HCT116 (cell line): ENCODE measurements around the gene TBRG1. TPM values are rescaled to one million over a fixed set of nuclear protein-coding genes. Genes with fewer than 3 reads are reported as not detected.

Experiments used
- ATAC-seq: fragments of 200-7000 bp; cut with Tn5 transposase; 2 replicates; pipeline ENCODE4 v1.9.1; 2020; ENCODE audit warnings: mild to moderate bottlenecking, moderate library complexity
- BruUV-seq: library from RNA; stranded (reverse); fragments of 400-500 nt; replicated peaks from 2 replicates; lab custom pipeline; 2021; lab: Mats Ljungman, UMichigan
- CTCF ChIA-PET: fragments of 300-600 bp; sonication (Branson Sonifier 250); formaldehyde crosslinking; loops from one replicate; lab custom pipeline; 2021; ENCODE audit warnings: antibody characterized with exemption; lab: Charles Lee
- POLR2A ChIA-PET: fragments of 300-600, 350-600 bp; sonication (Branson Sonifier 250); formaldehyde crosslinking; loops from one replicate; lab custom pipeline; 2021; ENCODE audit warnings: antibody characterized with exemption; lab: Charles Lee
- RAD21 ChIA-PET, 2 experiments: fragments of 300-600 bp; sonication (Branson Sonifier 250); formaldehyde crosslinking; loops; one replicate each; lab custom pipeline; 2023; ENCODE audit warnings: low total read pairs in 2 of 2; ENCODE audit not compliant: uncharacterized antibody in 2 of 2, unreplicated experiment in 2 of 2, low non-redundant PET in 1 of 2; lab: Charles Lee
- DNase-seq: peaks from one replicate; pipeline ENCODE4 v3.0.0-alpha.2; 2010; ENCODE audit warnings: low read depth, low spot score
- H2AFZ ChIP-seq: fragments of 200-600 bp; shearing (Covaris generic), sonication (generic); 2 replicates; pipeline ENCODE4 v1.6.1; 2017; ENCODE audit warnings: low read depth, mixed run types, mixed read lengths, antibody characterized with exemption, low read length; ENCODE audit not compliant: poor library complexity, severe bottlenecking
- H3K27ac ChIP-seq: 2 replicates; pipeline ENCODE4 v1.5.1; 2012; ENCODE audit warnings: low read depth, low read length
- H3K27me3 ChIP-seq: fragments of 200-600 bp; sonication (generic); 2 replicates; pipeline ENCODE4 v1.6.1; 2016; ENCODE audit warnings: mixed run types, low read length, mixed read lengths; ENCODE audit not compliant: insufficient read depth
- H3K36me3 ChIP-seq, 2 experiments: fragments of 200-500 bp in 1 of 2; fragments of 200-600 bp in 1 of 2; sonication (Bioruptor generic) in 1 of 2; sonication (generic) in 1 of 2; 2 replicates each; pipeline versions ENCODE4 v1.5.1 to v1.6.1; 2014 to 2016; ENCODE audit warnings: low read length in 2 of 2, inconsistent platforms in 1 of 2, mixed read lengths in 1 of 2, mixed run types in 1 of 2; ENCODE audit not compliant: insufficient read depth in 2 of 2, control insufficient read depth in 1 of 2
- H3K4me1 ChIP-seq, 2 experiments: fragments of 200-600 bp in 1 of 2; sonication (generic) in 1 of 2; 2 replicates each; pipeline versions ENCODE4 v1.5.1 to v1.6.1; 2012 to 2017; ENCODE audit warnings: low read length in 2 of 2, inconsistent platforms in 1 of 2, mild to moderate bottlenecking in 1 of 2, mixed read lengths in 1 of 2, mixed run types in 1 of 2, moderate library complexity in 1 of 2; ENCODE audit not compliant: insufficient read depth in 2 of 2, control insufficient read depth in 1 of 2
- H3K4me2 ChIP-seq: fragments of 200-600 bp; sonication (generic); 2 replicates; pipeline ENCODE4 v1.6.1; 2017; ENCODE audit warnings: mixed run types, low read length, mixed read lengths
- H3K4me3 ChIP-seq, 2 experiments: fragments of 200-600 bp in 1 of 2; sonication (generic) in 1 of 2; replicated peaks in 1 of 2; 2 replicates each; pipeline ENCODE4 v1.5.1; 2011 to 2016; ENCODE audit warnings: low read length in 2 of 2, control low read depth in 1 of 2, low read depth in 1 of 2, mild to moderate bottlenecking in 1 of 2, mixed read lengths in 1 of 2, mixed run types in 1 of 2
- H3K79me2 ChIP-seq: fragments of 200-600 bp; sonication (generic); 2 replicates; pipeline ENCODE4 v1.6.1; 2017; ENCODE audit warnings: mild to moderate bottlenecking, mixed run types, low read length, moderate library complexity, mixed read lengths; ENCODE audit not compliant: insufficient read depth
- H3K9ac ChIP-seq: fragments of 200-600 bp; sonication (generic); 2 replicates; pipeline ENCODE4 v1.6.1; 2016; ENCODE audit warnings: low read length, mixed read lengths
- H3K9me2 ChIP-seq: fragments of 200-600 bp; sonication (generic), shearing (Covaris generic); 2 replicates; pipeline ENCODE4 v1.6.1; 2017; ENCODE audit warnings: mixed run types, mild to moderate bottlenecking, moderate library complexity; ENCODE audit not compliant: insufficient read depth
- H3K9me3 ChIP-seq, 2 experiments: fragments of 200-500 bp in 1 of 2; fragments of 200-600 bp in 1 of 2; sonication (Bioruptor generic) in 1 of 2; sonication (generic) in 1 of 2; 2 replicates each; pipeline ENCODE4 v1.6.1; 2014 to 2017; ENCODE audit warnings: low read length in 2 of 2, mixed read lengths in 2 of 2, inconsistent platforms in 1 of 2, low read depth in 1 of 2, mild to moderate bottlenecking in 1 of 2, mixed run types in 1 of 2, moderate library complexity in 1 of 2; ENCODE audit not compliant: control insufficient read depth in 1 of 2, insufficient read depth in 1 of 2
- H4K20me1 ChIP-seq: fragments of 200-600 bp; sonication (generic), shearing (Covaris generic); 2 replicates; pipeline ENCODE4 v1.6.1; 2017; ENCODE audit warnings: mixed run types, mild to moderate bottlenecking, moderate library complexity; ENCODE audit not compliant: insufficient read depth
- CBX3 ChIP-seq: IDR thresholded peaks from 2 replicates; pipeline ENCODE4 v1.6.1; 2012; ENCODE audit warnings: low read depth
- CEBPB ChIP-seq: IDR thresholded peaks from 2 replicates; pipeline ENCODE4 v1.6.1; 2012; ENCODE audit warnings: low read depth
- EGR1 ChIP-seq: IDR thresholded peaks from 2 replicates; pipeline ENCODE4 v1.6.1; 2012; ENCODE audit warnings: low read depth
- ELF1 ChIP-seq: IDR thresholded peaks from 2 replicates; pipeline ENCODE4 v1.6.1; 2012; ENCODE audit warnings: low read depth, borderline replicate concordance
- EZH2phosphoT487 ChIP-seq: fragments of 200-600 bp; IDR thresholded peaks from 2 replicates; pipeline ENCODE4 v1.6.1; 2018; ENCODE audit warnings: antibody characterized with exemption, borderline replicate concordance
- JUND ChIP-seq: IDR thresholded peaks from 2 replicates; pipeline ENCODE4 v1.6.1; 2012
- POLR2A ChIP-seq: IDR thresholded peaks from 2 replicates; pipeline ENCODE4 v1.7.0; 2011; ENCODE audit warnings: borderline replicate concordance; ENCODE audit not compliant: insufficient read depth, insufficient read length; ENCODE audit errors: extremely low read depth
- POLR2AphosphoS5 ChIP-seq: IDR thresholded peaks from 2 replicates; pipeline ENCODE4 v1.6.1; 2011; ENCODE audit warnings: mild to moderate bottlenecking, low read depth, low read length, moderate library complexity
- SRF ChIP-seq: IDR thresholded peaks from 2 replicates; pipeline ENCODE4 v1.6.1; 2012; ENCODE audit warnings: low read depth
- ZNF274 ChIP-seq: fragments of 200-500 bp; sonication (Bioruptor generic); IDR thresholded peaks from 2 replicates; pipeline ENCODE4 v1.6.1; 2014; ENCODE audit warnings: mild to moderate bottlenecking, low read depth, low read length, inconsistent platforms
- intact Hi-C: fragments of 100-400 bp; cut with micrococcal nuclease; formaldehyde crosslinking; loops from 2 replicates; pipeline ENCODE4 v1.10.0; 2022
- total RNA-seq: library from RNA; stranded (reverse); gene quantifications from one replicate; pipeline ENCODE4 v1.2.1, GENCODE V29; 2021; ENCODE audit not compliant: unreplicated experiment
- TF ChIP-seq, protein P1 (sequence below): IDR thresholded peaks from 2 replicates; pipeline ENCODE4 v1.6.1; 2012; ENCODE audit warnings: low read depth
- TF ChIP-seq, protein P2 (sequence below): IDR thresholded peaks from 2 replicates; pipeline ENCODE4 v1.6.1; 2011; ENCODE audit warnings: mild to moderate bottlenecking, low read length, moderate library complexity; ENCODE audit not compliant: insufficient replicate concordance; ENCODE audit errors: extremely low read depth
- TF ChIP-seq, protein P3 (sequence below): IDR thresholded peaks from 2 replicates; pipeline ENCODE4 v1.6.1; 2012
- TF ChIP-seq, protein P4 (sequence below): IDR thresholded peaks from 2 replicates; pipeline ENCODE4 v1.6.1; 2012

Gene TBRG1
- total RNA-seq, 1 experiment from 2014 or later: 29.6 TPM

DNA sequence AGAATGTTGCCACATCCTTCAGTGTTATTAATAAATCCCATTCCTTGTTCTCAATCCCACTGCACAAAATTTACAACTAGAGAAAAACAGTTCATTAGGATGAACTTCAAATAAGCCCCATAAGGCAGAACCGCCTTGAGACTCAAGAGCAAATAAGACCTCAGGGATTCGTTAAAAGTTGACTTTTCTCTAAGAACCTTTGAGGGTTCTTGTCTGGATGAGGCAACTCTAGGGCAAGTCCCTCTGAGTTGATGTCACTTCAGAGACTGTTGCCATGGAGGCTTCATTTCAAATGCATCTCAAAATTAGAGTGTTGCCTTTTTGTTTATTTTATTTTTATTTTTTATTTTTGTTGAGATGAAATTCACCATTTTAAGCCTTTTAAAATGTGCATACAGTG, 31.2 kb upstream of the TBRG1 start (continued):
- TF ChIP-seq, protein P1, sequence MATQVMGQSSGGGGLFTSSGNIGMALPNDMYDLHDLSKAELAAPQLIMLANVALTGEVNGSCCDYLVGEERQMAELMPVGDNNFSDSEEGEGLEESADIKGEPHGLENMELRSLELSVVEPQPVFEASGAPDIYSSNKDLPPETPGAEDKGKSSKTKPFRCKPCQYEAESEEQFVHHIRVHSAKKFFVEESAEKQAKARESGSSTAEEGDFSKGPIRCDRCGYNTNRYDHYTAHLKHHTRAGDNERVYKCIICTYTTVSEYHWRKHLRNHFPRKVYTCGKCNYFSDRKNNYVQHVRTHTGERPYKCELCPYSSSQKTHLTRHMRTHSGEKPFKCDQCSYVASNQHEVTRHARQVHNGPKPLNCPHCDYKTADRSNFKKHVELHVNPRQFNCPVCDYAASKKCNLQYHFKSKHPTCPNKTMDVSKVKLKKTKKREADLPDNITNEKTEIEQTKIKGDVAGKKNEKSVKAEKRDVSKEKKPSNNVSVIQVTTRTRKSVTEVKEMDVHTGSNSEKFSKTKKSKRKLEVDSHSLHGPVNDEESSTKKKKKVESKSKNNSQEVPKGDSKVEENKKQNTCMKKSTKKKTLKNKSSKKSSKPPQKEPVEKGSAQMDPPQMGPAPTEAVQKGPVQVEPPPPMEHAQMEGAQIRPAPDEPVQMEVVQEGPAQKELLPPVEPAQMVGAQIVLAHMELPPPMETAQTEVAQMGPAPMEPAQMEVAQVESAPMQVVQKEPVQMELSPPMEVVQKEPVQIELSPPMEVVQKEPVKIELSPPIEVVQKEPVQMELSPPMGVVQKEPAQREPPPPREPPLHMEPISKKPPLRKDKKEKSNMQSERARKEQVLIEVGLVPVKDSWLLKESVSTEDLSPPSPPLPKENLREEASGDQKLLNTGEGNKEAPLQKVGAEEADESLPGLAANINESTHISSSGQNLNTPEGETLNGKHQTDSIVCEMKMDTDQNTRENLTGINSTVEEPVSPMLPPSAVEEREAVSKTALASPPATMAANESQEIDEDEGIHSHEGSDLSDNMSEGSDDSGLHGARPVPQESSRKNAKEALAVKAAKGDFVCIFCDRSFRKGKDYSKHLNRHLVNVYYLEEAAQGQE: no peak
- no peak for TF ChIP-seq POLR2AphosphoS5
- no peak for TF ChIP-seq JUND
- no peak for TF ChIP-seq EGR1
- no peak for TF ChIP-seq CBX3
- TF ChIP-seq, protein P2, sequence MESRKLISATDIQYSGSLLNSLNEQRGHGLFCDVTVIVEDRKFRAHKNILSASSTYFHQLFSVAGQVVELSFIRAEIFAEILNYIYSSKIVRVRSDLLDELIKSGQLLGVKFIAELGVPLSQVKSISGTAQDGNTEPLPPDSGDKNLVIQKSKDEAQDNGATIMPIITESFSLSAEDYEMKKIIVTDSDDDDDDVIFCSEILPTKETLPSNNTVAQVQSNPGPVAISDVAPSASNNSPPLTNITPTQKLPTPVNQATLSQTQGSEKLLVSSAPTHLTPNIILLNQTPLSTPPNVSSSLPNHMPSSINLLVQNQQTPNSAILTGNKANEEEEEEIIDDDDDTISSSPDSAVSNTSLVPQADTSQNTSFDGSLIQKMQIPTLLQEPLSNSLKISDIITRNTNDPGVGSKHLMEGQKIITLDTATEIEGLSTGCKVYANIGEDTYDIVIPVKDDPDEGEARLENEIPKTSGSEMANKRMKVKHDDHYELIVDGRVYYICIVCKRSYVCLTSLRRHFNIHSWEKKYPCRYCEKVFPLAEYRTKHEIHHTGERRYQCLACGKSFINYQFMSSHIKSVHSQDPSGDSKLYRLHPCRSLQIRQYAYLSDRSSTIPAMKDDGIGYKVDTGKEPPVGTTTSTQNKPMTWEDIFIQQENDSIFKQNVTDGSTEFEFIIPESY: no peak
- no peak for TF ChIP-seq ELF1

DNA sequence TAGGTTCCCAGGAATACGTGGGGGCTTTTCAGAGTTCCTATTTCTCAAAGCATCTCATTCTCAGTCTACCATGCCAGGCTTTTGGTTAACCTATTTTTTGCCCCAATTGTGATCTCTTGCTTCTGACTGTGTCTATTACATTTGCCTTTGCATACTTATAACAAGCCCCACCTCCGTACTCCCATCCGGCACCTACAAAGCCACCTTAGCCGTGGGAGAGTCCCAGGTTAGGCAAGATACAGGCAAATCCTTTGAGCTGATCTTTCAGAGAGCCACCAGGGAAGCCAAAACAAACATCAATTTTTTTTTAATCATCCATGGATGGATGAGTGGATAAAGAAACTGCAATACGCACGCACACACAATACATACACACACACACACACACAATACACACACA, 30.0 kb upstream of the TBRG1 start:
- no peak overlapping the region for H3K4me2 ChIP-seq
- peaks cover 71% of the 10 kb centered on the region for H3K27me3 ChIP-seq
- ChIA-PET POLR2A (no interaction called here), RAD21 (no interaction called here), CTCF (no interaction called here)
- ATAC-seq (no peak), DNase-seq (no peak)
- no peak overlapping the region for H3K27ac ChIP-seq
- intact Hi-C loops: no loop called here
- BruUV-seq: no TSS peak
- no peaks in the 10 kb centered on the region for H3K9me2 ChIP-seq
- H3K79me2 ChIP-seq: no peaks in the 10 kb centered on the region
- no peak overlapping the region for H2AFZ ChIP-seq
- no peak overlapping the region for H3K4me3 ChIP-seq
- H3K9ac ChIP-seq: no peak overlapping the region
- H3K9me3 ChIP-seq: no peaks in the 10 kb centered on the region
- no peaks in the 10 kb centered on the region for H3K4me1 ChIP-seq
- no peaks in the 10 kb centered on the region for H4K20me1 ChIP-seq
- no peaks in the 10 kb centered on the region for H3K36me3 ChIP-seq
- no peak for TF ChIP-seq ZNF274
- TF ChIP-seq, protein P3, sequence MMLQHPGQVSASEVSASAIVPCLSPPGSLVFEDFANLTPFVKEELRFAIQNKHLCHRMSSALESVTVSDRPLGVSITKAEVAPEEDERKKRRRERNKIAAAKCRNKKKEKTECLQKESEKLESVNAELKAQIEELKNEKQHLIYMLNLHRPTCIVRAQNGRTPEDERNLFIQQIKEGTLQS: no peak
- no peak for TF ChIP-seq EZH2phosphoT487
- TF ChIP-seq, protein P4, sequence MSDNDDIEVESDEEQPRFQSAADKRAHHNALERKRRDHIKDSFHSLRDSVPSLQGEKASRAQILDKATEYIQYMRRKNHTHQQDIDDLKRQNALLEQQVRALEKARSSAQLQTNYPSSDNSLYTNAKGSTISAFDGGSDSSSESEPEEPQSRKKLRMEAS: no peak
- no peak for TF ChIP-seq POLR2A
- TF ChIP-seq CEBPB: no peak
- no peak for TF ChIP-seq SRF
- TF ChIP-seq, protein P1: no peak
- TF ChIP-seq, protein P2: no peak
